HG02973 (cell line): ENCODE measurements around the gene PRKN.

ENCODE experiments used
- ATAC-seq: cut with Tn5 transposase; IDR thresholded peaks from one replicate; pipeline ENCODE4 v1.9.1; 2021; ENCODE audit warnings: moderate library complexity; ENCODE audit not compliant: unreplicated experiment

The PRKN gene

DNA sequence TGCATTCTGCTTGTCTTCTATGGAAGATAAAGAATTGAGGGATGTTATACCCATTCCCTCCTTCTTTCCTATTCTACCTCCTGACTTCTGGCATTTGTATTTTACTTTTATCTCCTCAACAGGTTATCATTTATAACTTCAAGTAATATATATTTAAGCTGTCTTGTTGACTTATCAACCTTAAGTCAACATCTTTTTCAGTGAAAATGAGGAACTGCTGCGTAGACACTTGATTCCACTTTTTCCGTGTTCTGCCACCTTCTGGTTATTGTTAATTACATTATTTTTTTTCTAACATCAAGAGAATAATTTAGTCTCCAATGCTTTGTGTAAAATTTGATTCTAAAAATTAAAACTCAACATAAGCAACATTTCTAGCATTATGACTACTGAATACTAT, 107.5 kb downstream of the PRKN start:
- no peak for ATAC-seq

GRCh38 chr6:162618448-162619002, 109.0 kb downstream of the PRKN start:
- ATAC-seq = no peak

GRCh38 chr6:162615016-162615705, 112.4 kb downstream of the PRKN start:
- ATAC-seq = no peak

- ATAC-seq = no peak
These were observed 114.3 kb downstream of the PRKN start for GRCh38 chr6:162613310-162613709.

DNA sequence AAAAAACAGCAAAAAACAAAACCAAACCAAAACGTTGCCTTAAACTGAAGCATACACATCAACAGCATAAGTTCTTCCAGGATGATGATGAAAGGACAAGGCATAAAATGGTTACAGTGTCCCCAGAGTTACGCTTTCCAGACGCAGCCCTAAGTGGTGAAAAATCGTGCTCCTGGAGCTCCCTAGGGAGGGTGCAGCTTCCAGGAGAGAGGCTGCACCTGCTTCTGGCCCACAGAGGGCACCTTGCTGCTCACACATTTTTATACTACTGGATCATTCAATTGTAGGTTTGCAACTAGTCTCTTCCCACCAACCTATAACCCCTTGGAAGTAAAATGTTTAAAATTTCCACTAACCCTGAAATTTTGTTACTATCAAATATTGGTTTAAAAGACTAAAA, 115.0 kb downstream of the PRKN start:
- no peak for ATAC-seq

- no peak for ATAC-seq
These were observed 117.2 kb downstream of the PRKN start for GRCh38 chr6:162610351-162610750.

DNA sequence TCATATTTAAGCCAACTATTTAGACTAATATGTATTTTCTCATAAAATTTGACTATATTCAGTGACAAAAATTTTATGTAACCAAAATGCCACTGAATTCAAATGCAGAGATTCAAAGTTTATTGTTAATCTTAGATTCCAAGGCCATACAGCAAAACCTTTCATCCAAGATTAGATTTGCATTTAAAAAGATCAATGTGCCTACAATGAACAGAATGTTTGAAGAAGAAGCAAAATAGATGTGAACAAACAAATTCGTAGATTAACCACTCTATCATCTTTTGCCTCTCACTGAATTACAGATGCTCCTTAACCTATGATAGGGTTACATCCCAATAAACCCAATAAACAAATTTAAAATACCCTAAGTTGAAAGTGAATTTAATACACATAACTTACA, 121.7 kb downstream of the PRKN start:
- ATAC-seq = no peak

- no peak for ATAC-seq
These were observed 124.1 kb downstream of the PRKN start for GRCh38 chr6:162603231-162604015.

- no peak for ATAC-seq
These were observed 124.8 kb downstream of the PRKN start for GRCh38 chr6:162602759-162603158.

GRCh38 chr6:162596676-162597075, 130.9 kb downstream of the PRKN start:
- ATAC-seq = no peak

- no peak for ATAC-seq
These were observed 136.0 kb downstream of the PRKN start for GRCh38 chr6:162591517-162591916.

DNA sequence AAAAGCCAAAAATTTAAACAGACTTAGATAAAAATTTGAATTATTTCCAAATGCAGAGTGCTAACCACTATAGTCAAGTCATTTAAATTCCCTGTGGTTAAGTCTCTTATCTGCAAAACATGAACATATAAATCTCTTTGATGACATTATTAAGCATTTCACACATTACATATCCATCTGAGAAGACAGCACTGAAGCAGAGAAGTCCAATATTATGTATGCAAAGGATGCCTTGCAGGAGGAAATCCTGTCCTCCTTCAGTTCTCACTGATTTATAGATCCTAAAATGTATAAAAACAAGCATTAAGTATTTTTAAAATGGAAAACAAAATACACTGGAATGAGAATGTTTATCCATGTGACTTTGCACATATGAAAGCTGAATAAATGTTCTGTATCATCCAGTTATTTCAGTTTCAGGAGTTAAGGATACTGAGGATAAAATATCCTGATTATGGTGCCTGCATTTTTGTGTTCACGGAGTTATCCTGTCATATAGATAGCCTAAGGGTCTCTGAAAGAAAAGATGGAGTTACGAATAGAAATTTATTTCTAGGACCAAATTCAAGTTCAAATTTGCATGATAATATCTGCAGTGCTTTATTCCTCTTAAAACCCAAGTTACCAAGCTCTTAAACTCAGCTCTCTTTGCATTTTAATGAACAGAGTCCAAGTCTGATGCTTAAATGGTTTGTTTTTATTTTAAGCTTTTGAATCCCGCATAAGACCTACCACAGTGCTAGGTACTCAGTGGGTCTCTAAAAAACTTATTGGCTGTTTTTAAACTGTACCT, 145.4 kb downstream of the PRKN start:
- no peak for ATAC-seq

- no peak for ATAC-seq
These were observed 146.9 kb downstream of the PRKN start for GRCh38 chr6:162580619-162581018.

GRCh38 chr6:162576016-162576415, 151.6 kb downstream of the PRKN start:
- ATAC-seq = no peak

GRCh38 chr6:162572240-162572639, 155.3 kb downstream of the PRKN start:
- no peak for ATAC-seq

DNA sequence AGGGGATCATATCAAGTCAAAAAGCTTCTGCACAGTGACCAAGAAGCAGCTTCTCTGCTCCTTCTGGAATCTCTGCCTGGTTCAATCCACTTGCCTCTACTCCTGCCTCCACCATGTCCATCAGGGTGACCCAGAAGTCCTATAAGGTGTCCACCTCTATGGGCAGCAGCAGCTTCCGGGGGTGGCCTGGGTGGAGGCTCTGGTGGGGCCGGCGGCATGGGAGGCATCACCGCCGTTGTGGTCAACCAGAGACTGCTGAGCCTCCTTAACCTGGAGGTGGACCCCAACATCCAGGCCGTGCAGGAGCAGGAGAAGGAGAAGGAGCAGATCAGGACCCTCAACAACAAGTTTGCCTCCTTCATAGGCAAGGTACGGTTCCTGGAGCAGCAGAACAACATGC, 159.3 kb downstream of the PRKN start:
- no peak for ATAC-seq

DNA sequence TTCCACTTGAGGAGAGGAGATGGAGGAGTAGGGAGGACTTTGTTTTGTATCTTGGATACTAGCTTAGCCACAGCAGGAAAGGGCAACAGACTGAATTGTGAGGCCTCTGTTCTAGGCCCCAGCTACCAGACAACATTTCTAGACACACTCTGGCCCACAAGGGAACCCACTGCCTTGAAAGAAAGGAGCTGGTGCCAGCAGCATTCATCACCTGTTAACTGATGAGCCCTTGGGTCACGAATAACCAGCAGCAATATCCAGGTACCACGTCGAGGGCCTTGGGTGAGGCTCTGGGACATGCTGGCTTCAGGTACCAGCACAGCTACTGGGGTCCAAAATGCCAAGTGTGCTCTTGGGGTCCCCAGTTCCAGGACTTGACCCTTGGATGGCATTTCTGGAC, 165.5 kb downstream of the PRKN start:
- ATAC-seq = no peak

DNA sequence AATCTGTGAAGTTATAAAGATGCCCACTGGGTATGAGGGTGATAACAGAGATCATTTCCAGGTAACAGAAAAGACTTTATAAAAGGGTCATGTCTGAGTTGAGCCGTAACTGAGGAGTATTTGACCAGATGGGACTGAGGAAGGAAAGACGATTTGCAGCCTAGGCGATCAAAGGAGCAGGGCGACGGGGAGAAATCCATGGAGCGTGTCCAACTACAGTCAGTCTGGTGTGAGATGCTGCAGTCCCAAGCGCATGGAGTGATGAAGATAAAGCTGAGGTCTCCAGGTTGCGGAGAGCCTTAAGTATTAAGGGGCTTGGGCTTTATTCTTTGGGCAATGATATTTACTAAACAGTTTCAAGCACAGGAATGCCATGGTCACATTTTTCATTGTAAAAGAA, 166.7 kb downstream of the PRKN start:
- no peak for ATAC-seq

- ATAC-seq = no peak
These were observed 173.0 kb downstream of the PRKN start for GRCh38 chr6:162554531-162554930.

DNA sequence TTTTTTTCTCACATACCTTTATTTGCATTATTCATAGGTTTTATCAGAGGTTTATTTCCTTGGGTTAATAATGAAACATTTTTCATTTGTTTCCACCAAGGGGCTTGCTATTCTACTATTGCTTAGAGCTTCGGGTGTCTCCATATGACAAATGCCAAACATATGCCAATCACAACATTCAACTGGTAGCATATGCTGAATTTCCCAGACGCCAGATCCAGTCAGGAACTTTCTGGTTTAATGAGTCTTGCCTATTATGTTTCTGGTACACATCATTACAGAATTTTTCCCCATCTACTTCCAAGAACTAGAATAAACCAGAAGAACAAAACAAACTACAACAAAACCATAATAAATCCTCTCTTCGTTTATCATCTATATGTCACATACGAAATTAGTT, 180.7 kb downstream of the PRKN start:
- ATAC-seq = no peak

DNA sequence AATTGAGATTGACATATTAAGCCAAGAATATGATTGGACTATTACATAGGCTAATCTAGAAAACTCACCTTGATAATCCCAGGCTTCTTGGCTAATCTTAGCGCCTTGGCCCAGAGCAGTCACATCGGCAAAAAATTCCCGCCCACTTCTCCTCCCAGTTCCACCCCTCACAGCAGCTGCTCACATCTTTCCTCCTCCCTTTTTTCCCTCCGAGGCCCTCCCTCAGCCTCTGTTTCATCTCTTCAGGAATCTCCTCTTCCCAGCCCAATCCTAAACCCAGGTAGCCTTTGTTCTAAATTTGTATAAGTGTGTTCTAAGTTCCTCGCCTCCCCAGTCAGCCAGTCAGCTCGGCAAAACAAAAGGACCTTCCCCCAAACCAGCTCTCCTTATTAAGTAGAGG, 184.3 kb downstream of the PRKN start:
- no peak for ATAC-seq
